H9 (cell line): Measurements from ENCODE around the gene SGCD. TPM values are rescaled to one million over a fixed set of nuclear protein-coding genes. Genes with fewer than 3 reads are reported as not detected.

Experiments
- DNase-seq: peaks from one replicate; pipeline ENCODE4 v3.0.0-alpha.2; 2017
- H2AFZ ChIP-seq: one replicate; pipeline ENCODE4 v1.6.1; 2013; ENCODE audit warnings: mild to moderate bottlenecking, low read length, control low read depth, moderate library complexity
- H2AK5ac ChIP-seq: 2 replicates; pipeline ENCODE4 v1.6.1; 2013; ENCODE audit warnings: low read length, control low read depth, mixed read lengths; ENCODE audit not compliant: insufficient read length
- H2BK120ac ChIP-seq: one replicate; pipeline ENCODE4 v1.6.1; 2013; ENCODE audit warnings: low read depth, mild to moderate bottlenecking, low read length, control low read depth, inconsistent platforms; ENCODE audit not compliant: poor library complexity, severe bottlenecking
- H2BK12ac ChIP-seq: 2 replicates; pipeline ENCODE4 v1.6.1; 2013; ENCODE audit warnings: low read length, control low read depth, mixed read lengths, low read depth; ENCODE audit not compliant: insufficient read length
- H2BK15ac ChIP-seq: 2 replicates; pipeline ENCODE4 v1.6.1; 2013; ENCODE audit warnings: low read depth, low read length, control low read depth
- H2BK20ac ChIP-seq: one replicate; pipeline ENCODE4 v1.6.1; 2013; ENCODE audit warnings: low read depth, mild to moderate bottlenecking, low read length, control low read depth, inconsistent platforms; ENCODE audit not compliant: poor library complexity, severe bottlenecking
- H2BK5ac ChIP-seq: 2 replicates; pipeline ENCODE4 v1.6.1; 2013; ENCODE audit warnings: low read length, control low read depth, mixed read lengths; ENCODE audit not compliant: insufficient read length
- H3K14ac ChIP-seq: 2 replicates; pipeline ENCODE4 v1.6.1; 2013; ENCODE audit warnings: low read length, control low read depth; ENCODE audit not compliant: insufficient read depth
- H3K18ac ChIP-seq: 2 replicates; pipeline ENCODE4 v1.6.1; 2013; ENCODE audit warnings: low read depth, mild to moderate bottlenecking, mixed read lengths, low read length, control low read depth; ENCODE audit not compliant: insufficient read length
- H3K23ac ChIP-seq: 2 replicates; pipeline ENCODE4 v1.6.1; 2013; ENCODE audit warnings: low read length, control low read depth, mixed read lengths, low read depth; ENCODE audit not compliant: insufficient read length
- H3K23me2 ChIP-seq: 2 replicates; pipeline ENCODE4 v1.6.1; 2013; ENCODE audit warnings: low read depth, mild to moderate bottlenecking, mixed read lengths, low read length, control low read depth; ENCODE audit not compliant: insufficient read length, poor library complexity, severe bottlenecking
- H3K27ac ChIP-seq: 2 replicates; pipeline ENCODE4 v1.5.1; 2013; ENCODE audit warnings: low read length, control low read depth, mixed read lengths, low read depth; ENCODE audit not compliant: insufficient read length
- H3K27me3 ChIP-seq: 2 replicates; pipeline ENCODE4 v1.6.1; 2013; ENCODE audit warnings: low read length, control low read depth, inconsistent platforms; ENCODE audit not compliant: insufficient read depth
- H3K4ac ChIP-seq: 2 replicates; pipeline ENCODE4 v1.6.1; 2013; ENCODE audit warnings: low read depth, mild to moderate bottlenecking, control low read depth, inconsistent platforms, low read length, moderate library complexity
- H3K4me1 ChIP-seq: 2 replicates; pipeline ENCODE4 v1.6.1; 2013; ENCODE audit warnings: low read length, control low read depth, inconsistent platforms; ENCODE audit not compliant: insufficient read depth
- H3K4me2 ChIP-seq: 2 replicates; pipeline ENCODE4 v1.6.1; 2013; ENCODE audit warnings: low read length, control low read depth, mixed read lengths; ENCODE audit not compliant: insufficient read length, insufficient read depth
- H3K56ac ChIP-seq: 2 replicates; pipeline ENCODE4 v1.6.1; 2013; ENCODE audit warnings: low read depth, mild to moderate bottlenecking, mixed read lengths, low read length, control low read depth; ENCODE audit not compliant: insufficient read length
- H3K79me1 ChIP-seq: 2 replicates; pipeline ENCODE4 v1.6.1; 2013; ENCODE audit warnings: low read depth, mild to moderate bottlenecking, moderate library complexity, low read length, control low read depth, inconsistent platforms; ENCODE audit not compliant: insufficient read depth, poor library complexity, severe bottlenecking
- H3K79me2 ChIP-seq: 2 replicates; pipeline ENCODE4 v1.6.1; 2013; ENCODE audit warnings: low read length, control low read depth, inconsistent platforms; ENCODE audit not compliant: insufficient read depth
- H3K9ac ChIP-seq: 2 replicates; pipeline ENCODE4 v1.6.1; 2013; ENCODE audit warnings: low read length, control low read depth, mixed read lengths; ENCODE audit not compliant: insufficient read length; ENCODE audit errors: extremely low read depth
- H3K9me3 ChIP-seq: one replicate; pipeline ENCODE4 v1.6.1; 2013; ENCODE audit warnings: low read depth, low read length, inconsistent platforms; ENCODE audit not compliant: control insufficient read depth
- H3T11ph ChIP-seq: one replicate; pipeline ENCODE4 v1.6.1; 2013; ENCODE audit warnings: mild to moderate bottlenecking, low read length, control low read depth, inconsistent platforms
- H4K20me1 ChIP-seq: one replicate; pipeline ENCODE4 v1.6.1; 2013; ENCODE audit not compliant: control insufficient read depth, insufficient read length, insufficient read depth
- H4K5ac ChIP-seq: 2 replicates; pipeline ENCODE4 v1.6.1; 2013; ENCODE audit warnings: low read depth, mild to moderate bottlenecking, mixed read lengths, low read length, control low read depth; ENCODE audit not compliant: insufficient read length
- H4K8ac ChIP-seq: replicated peaks from 2 replicates; pipeline ENCODE4 v1.6.1; 2013; ENCODE audit warnings: low read length, control low read depth, mixed read lengths, low read depth; ENCODE audit not compliant: insufficient read length
- H4K91ac ChIP-seq: 2 replicates; pipeline ENCODE4 v1.6.1; 2013; ENCODE audit warnings: low read depth, mild to moderate bottlenecking, moderate library complexity, mixed read lengths, low read length, control low read depth; ENCODE audit not compliant: insufficient read length
- H3K27ac Mint-ChIP-seq, 3 experiments: 2 replicates in 2 of 3; 3 replicates in 1 of 3; pipeline ENCODE4 v1.8.0; 2020 to 2021; ENCODE audit warnings: mixed read lengths in 3 of 3, mild to moderate bottlenecking in 1 of 3, moderate library complexity in 1 of 3
- H3K27me3 Mint-ChIP-seq: 2 replicates; pipeline ENCODE4 v1.8.0; 2021; ENCODE audit warnings: low read depth, mild to moderate bottlenecking, moderate library complexity, mixed read lengths
- H3K36me3 Mint-ChIP-seq, 3 experiments: 2 replicates in 2 of 3; 3 replicates in 1 of 3; pipeline ENCODE4 v1.8.0; 2020 to 2021; ENCODE audit warnings: low read depth in 3 of 3, mixed read lengths in 3 of 3; ENCODE audit not compliant: insufficient read depth in 1 of 3
- H3K4me1 Mint-ChIP-seq, 2 experiments: 2 replicates each; pipeline ENCODE4 v1.8.0; 2020; ENCODE audit warnings: mixed read lengths in 2 of 2
- H3K4me3 Mint-ChIP-seq, 2 experiments: 2 replicates in 1 of 2; 3 replicates in 1 of 2; pipeline ENCODE4 v1.8.0; 2020 to 2021; ENCODE audit warnings: mild to moderate bottlenecking in 2 of 2, mixed read lengths in 2 of 2, moderate library complexity in 1 of 2
- H3K9me3 Mint-ChIP-seq, 2 experiments: 2 replicates in 1 of 2; 3 replicates in 1 of 2; pipeline ENCODE4 v1.8.0; 2020; ENCODE audit warnings: mild to moderate bottlenecking in 2 of 2, mixed read lengths in 2 of 2, moderate library complexity in 1 of 2
- WGBS: extraction: QIAGEN DNeasy Blood & Tissue Kit; methylation state at CpG from one replicate; pipeline ENCODE4 v1.1.7; 2013; ENCODE audit warnings: missing lambda C conversion rate, low lambda C conversion rate, mixed read lengths; ENCODE audit not compliant: insufficient read length; ENCODE audit errors: extremely low coverage; 5-methylcytosine and 5-hydroxymethylcytosine counted together
- total RNA-seq: library from RNA; stranded (reverse); gene quantifications from 2 replicates; pipeline ENCODE4 v1.2.1, GENCODE V29; 2021
- TF ChIP-seq, protein P1 (sequence below): fragments of 200-600 bp; sonication (generic); conservative IDR thresholded peaks from 3 replicates; pipeline ENCODE4 v1.8.0; 2021; ENCODE audit warnings: antibody characterized with exemption, mild to moderate bottlenecking

The SGCD gene
- total RNA-seq, 1 experiment from 2014 or later, result 0.11 TPM

GRCh38 chr5:156667616-156668015, 340.7 kb downstream of the SGCD start:
- Histone ChIP-seq H4K8ac (no peak overlapping the region), H3K27ac (no peak overlapping the region), H3K9ac (no peak overlapping the region), H3K9me3 (no peaks in the 10 kb centered on the region), H2AK5ac (no peak overlapping the region), H3K14ac (no peak overlapping the region), H3K4ac (no peak overlapping the region), H4K91ac (no peak overlapping the region), H2BK5ac (no peak overlapping the region), H3K79me2 (no peaks in the 10 kb centered on the region), H3K27me3 (no peaks in the 10 kb centered on the region), H2BK20ac (no peak overlapping the region), H3K56ac (no peak overlapping the region), H3K23me2 (no peaks in the 10 kb centered on the region), H4K20me1 (no peaks in the 10 kb centered on the region), H2BK12ac (peak overlapping the region; percentile 12), H3K23ac (no peak overlapping the region), H4K5ac (no peak overlapping the region), H3T11ph (peak overlapping the region; percentile 47), H3K79me1 (no peaks in the 10 kb centered on the region), H2AFZ (no peak overlapping the region), H2BK120ac (no peak overlapping the region), H3K18ac (no peak overlapping the region), H2BK15ac (no peak overlapping the region), H3K4me1 (no peaks in the 10 kb centered on the region), H3K4me2 (no peak overlapping the region)
- no CpG with 5 or more reads among the region's 3 CpGs for WGBS
- Mint-ChIP-seq H3K4me1 (peaks cover 25 to 28% of the 10 kb centered on the region in 2 experiments), H3K27me3 (no peaks in the 10 kb centered on the region), H3K36me3 (peaks cover 0 to 2% (median 0%) of the 10 kb centered on the region in 3 experiments; a peak in 1 of 7 replicates), H3K27ac (peak overlapping the region in 1 of 3 experiments; percentile 98; a peak in 2 of 7 replicates), H3K9me3 (no peaks in the 10 kb centered on the region), H3K4me3 (no peak overlapping the region)
- TF ChIP-seq, protein P1, sequence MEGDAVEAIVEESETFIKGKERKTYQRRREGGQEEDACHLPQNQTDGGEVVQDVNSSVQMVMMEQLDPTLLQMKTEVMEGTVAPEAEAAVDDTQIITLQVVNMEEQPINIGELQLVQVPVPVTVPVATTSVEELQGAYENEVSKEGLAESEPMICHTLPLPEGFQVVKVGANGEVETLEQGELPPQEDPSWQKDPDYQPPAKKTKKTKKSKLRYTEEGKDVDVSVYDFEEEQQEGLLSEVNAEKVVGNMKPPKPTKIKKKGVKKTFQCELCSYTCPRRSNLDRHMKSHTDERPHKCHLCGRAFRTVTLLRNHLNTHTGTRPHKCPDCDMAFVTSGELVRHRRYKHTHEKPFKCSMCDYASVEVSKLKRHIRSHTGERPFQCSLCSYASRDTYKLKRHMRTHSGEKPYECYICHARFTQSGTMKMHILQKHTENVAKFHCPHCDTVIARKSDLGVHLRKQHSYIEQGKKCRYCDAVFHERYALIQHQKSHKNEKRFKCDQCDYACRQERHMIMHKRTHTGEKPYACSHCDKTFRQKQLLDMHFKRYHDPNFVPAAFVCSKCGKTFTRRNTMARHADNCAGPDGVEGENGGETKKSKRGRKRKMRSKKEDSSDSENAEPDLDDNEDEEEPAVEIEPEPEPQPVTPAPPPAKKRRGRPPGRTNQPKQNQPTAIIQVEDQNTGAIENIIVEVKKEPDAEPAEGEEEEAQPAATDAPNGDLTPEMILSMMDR, result no peak
- no peak for DNase-seq
